GM13976 (cell line): ENCODE results near the gene LOXHD1.

Experiments
- DNase-seq: peaks from one replicate; pipeline ENCODE4 v3.0.0; 2012; ENCODE audit warnings: low spot score
- CTCF ChIP-seq: IDR thresholded peaks from 2 replicates; pipeline ENCODE4 v1.5.1; 2012; ENCODE audit warnings: borderline replicate concordance, mild to moderate bottlenecking; ENCODE audit not compliant: insufficient read depth; ENCODE audit errors: extremely low read depth, missing control alignments, control extremely low read depth
- in situ Hi-C: fragments of 300-500 bp; cut with MboI; formaldehyde crosslinking; loops from one replicate; pipeline ENCODE4 v1.12.0; 2022; ENCODE audit warnings: low sequenced_read_pairs, mixed read lengths, inconsistent platforms; ENCODE audit not compliant: unreplicated experiment

LOXHD1 gene

GRCh38 chr18:46435031-46435430 is 222.0 kb downstream of the LOXHD1 start:
- in situ Hi-C loops = no loop called here
- no peak for DNase-seq
- no peak for TF ChIP-seq CTCF

GRCh38 chr18:46434629-46435028 is 222.4 kb downstream of the LOXHD1 start:
- no peak for TF ChIP-seq CTCF
- DNase-seq = no peak
- in situ Hi-C loops = no loop called here

GRCh38 chr18:46433121-46433826 is 223.7 kb downstream of the LOXHD1 start:
- no peak for DNase-seq
- no peak for TF ChIP-seq CTCF
- in situ Hi-C loops = no loop called here

- in situ Hi-C loops = no loop called here
These were observed 225.4 kb downstream of the LOXHD1 start for GRCh38 chr18:46431522-46432171.

GRCh38 chr18:46429649-46430224 is 227.3 kb downstream of the LOXHD1 start:
- DNase-seq = no peak
- in situ Hi-C loops = no loop called here
- TF ChIP-seq CTCF = no peak

More at GRCh38 chr18:46431522-46432171, 225.4 kb downstream of the LOXHD1 start:
- no peak for DNase-seq
- TF ChIP-seq CTCF = no peak

GRCh38 chr18:46429130-46429529 is 227.9 kb downstream of the LOXHD1 start:
- no peak for TF ChIP-seq CTCF
- in situ Hi-C loops = no loop called here
- no peak for DNase-seq
